HG03095 (cell line): Measurements from ENCODE around the gene MEG3.

Source experiments
- ATAC-seq: cut with Tn5 transposase; IDR thresholded peaks from one replicate; pipeline ENCODE4 v1.9.1; 2021; ENCODE audit warnings: moderate library complexity; ENCODE audit not compliant: unreplicated experiment

MEG3 gene

GRCh38 chr14:100830681-100831080 is 4.8 kb downstream of the MEG3 start:
- ATAC-seq = no peak

DNA sequence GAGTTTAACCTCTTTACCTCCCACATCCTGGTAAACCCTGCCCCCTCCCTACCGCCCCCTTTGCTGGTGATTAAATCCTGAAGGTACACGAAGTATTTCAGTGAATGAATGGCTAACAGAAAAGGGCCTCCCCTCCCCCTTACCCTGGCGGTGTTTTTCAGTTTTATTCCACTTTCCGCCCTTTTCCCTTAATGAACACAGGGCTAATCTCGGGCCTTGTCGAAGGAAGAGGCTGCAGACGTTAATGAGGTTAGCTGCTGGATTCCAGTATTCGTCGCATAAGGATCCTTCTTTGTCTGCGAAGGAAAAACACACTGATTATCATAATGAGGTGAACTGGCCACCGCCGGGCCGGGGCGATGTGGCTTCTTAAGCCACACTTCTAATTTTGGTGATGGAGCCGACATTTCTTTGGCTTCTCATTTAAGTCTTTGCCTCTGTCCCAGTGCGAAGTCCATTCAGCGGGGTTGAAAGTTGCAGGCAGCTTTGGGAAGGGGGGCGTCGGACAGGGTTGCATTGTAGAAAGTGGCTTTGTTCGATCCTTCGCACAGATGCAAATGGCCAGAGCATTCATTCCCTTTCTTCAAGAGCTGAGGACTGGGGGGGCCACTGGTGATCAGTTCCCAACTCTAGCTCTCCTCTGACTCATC is 6.5 kb downstream of the MEG3 start:
- no peak for ATAC-seq

GRCh38 chr14:100834082-100834793 is 8.3 kb downstream of the MEG3 start:
- ATAC-seq = no peak

DNA sequence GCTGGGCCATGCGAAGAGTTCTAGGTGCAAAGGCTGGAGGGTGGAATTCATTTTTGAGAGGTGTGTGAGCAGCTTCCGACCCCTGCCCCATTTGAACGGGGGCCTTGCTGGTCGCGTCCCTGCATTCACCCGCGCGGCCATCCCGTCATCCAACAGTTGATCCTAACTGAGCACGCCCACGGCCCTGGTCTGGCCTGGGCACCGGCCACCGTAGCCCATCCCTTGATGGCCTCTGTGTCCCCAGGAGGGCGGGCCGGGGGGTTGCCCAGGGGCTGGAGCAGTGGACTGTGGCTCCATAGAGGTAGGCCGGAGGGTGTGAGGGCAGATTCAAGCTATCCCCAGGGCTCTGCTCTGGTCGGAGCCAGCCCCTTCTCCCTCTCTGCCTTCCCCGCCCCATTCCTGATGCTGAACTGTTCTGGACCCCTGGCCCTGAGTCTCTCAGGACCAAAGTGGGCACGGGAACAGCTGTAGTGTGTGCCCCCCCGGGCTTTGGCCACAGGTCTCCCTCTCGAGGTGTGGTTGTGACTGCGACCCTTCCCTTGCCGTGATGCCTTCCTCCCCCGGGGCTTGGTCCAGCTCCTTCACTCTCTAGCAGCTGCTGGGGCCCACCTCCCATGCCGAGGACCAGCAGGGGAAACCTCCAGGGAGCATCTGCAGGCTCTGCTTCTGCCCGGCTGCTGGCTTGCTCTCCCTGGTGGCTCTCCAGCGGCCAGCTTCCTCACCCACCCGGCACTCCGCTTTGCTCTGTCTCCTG is 9.1 kb downstream of the MEG3 start:
- no peak for ATAC-seq

- no peak for ATAC-seq
These were observed 9.8 kb downstream of the MEG3 start for GRCh38 chr14:100835548-100836310.

GRCh38 chr14:100836311-100836805 is 10.4 kb downstream of the MEG3 start:
- no peak for ATAC-seq

GRCh38 chr14:100836941-100837804 is 11.3 kb downstream of the MEG3 start:
- no peak for ATAC-seq

DNA sequence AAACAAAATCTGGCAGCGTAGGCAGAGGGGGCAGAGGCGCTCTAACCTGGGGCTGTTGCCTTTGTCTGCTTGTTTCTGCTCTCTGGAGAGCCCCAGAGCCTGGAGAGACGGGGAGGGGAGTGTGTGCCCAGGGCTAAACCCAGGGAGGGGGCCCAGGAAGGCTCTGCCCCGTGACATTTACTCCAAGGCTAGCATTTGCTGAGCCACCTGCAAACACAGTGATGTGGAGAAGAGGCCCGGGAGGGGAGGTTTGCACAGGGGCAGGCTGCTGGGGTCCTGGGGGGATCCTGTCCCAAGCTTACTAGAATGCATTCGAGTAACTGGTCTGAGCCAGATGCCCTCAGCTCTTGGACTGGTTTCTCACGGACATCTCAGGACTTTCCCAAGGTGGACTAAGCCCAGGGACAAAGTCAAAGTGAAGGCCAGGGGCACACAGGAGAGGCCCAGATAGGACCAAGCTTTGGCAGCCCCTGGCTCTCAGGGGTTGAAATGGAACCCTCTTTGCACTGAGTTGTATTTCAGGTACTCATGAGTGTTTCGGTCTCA is 12.0 kb downstream of the MEG3 start:
- ATAC-seq = no peak

GRCh38 chr14:100838493-100839314 is 12.8 kb downstream of the MEG3 start:
- ATAC-seq = no peak

DNA sequence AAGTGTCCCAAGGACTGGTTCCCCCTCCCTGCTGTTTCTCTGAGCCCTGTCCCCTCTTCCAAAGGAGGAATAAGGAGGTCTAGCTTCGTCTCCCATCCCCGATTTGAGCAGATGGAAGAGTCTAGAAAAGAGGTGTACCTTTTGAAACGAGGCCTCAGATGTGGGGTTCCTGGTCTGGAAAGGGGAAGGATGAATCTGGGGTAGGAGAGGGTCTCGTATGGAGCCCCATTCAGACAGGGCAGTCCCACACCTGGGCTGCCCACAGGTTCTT is 13.3 kb downstream of the MEG3 start:
- ATAC-seq = no peak

- ATAC-seq = no peak
These were observed 13.8 kb downstream of the MEG3 start for GRCh38 chr14:100839681-100840111.

- no peak for ATAC-seq
These were observed 14.6 kb downstream of the MEG3 start for GRCh38 chr14:100840286-100841065.

DNA sequence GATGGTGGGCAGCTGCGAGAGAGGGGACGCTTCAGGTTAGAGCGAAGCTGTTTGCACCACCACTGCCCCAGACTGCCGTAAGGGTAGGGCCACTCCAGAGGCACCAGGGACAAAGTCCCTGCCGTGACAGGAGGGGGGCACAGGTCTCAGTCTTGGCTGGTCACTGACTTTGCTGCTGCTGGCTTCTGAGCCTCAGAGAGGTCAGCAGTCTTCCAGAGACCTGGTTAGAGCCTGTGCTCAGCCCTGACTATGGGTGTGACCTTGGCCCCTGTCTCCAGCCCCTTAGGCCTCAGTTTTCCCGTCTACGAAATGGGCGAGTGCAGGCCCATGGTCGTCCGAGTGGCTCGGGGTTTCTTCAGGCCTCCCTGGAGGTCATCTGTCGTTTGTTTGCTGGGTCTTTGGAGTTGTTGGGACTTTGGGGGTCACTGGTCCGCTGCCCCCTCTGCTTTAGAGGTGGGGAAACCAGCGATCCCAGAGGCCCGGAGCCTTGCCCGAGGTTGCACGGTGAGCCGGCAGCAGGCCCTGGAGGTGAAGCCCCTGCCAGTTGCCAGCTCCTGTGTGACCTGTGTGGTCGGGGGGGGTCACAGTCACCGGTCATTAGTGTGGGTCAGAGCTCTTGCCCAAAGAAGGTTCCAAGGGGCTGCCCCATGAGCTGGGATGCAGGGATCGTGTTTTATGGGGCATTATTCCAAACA is 15.3 kb downstream of the MEG3 start:
- no peak for ATAC-seq

GRCh38 chr14:100841761-100842403 is 16.0 kb downstream of the MEG3 start:
- ATAC-seq = no peak

DNA sequence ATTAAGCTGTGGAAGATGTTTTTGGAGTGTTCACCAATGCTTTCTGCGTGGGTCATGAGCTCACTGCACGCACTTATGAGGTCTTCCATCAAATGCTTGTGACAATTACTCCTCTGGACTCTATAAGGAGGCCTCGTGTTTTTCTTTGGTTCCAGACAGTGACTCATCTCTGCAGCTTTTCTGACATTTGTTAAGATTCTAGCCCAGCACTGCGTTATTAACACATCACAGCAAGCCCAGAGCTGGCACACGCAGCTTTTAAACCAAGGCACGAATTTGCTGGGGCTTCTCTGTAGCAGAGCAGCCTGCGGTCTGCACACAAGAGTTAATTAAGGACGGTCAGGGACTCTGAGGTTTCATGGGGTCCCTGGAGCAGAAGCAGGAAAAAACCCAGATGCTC is 16.9 kb downstream of the MEG3 start:
- ATAC-seq = no peak

DNA sequence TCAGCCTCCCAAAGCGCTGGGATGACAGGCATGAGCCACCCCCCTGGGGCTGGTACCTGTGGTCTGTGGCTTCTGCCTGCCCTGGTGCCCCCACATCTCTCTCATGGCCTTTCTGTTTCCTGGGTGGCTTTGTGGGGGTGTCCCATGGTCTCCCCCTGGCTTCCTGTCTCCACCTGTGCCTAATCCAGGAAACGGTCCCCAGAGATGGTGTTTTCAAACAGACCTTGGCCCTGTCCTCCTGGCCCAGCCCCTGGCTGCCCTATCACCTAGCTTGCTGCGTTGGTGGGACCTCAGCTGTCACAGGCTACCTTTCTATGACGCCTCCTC is 18.1 kb downstream of the MEG3 start:
- no peak for ATAC-seq

GRCh38 chr14:100844421-100844820 is 18.5 kb downstream of the MEG3 start:
- ATAC-seq = no peak

DNA sequence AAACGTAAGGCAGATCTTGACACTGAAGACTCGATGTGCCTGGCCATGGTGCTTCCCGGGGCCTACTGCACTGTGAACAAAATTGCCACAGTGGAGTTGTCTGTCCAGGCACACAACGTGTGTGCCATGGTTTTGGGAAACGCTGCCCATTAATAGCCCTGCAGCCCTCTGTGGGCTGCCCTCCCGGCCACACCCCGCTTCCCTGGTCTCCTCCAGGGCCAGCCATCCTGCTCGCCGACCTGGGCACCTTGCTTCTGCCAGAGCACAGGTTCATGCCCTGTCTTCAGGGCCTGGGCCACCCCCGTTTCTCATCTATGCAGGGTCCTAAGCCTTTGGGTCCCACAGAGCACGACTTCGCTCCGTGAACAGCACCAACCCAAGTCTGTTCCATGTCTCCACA is 18.9 kb downstream of the MEG3 start:
- ATAC-seq = no peak
